ENCODE measurements around the gene PLPP2.

Gene PLPP2

GRCh38 chr19:291006-291521 lies at the start of gene PLPP2:
PLPP2 (minus strand) TSS chr19:291403; CDS start chr19:291336, 67 bp downstream.
- DNase-seq = no peak

DNA sequence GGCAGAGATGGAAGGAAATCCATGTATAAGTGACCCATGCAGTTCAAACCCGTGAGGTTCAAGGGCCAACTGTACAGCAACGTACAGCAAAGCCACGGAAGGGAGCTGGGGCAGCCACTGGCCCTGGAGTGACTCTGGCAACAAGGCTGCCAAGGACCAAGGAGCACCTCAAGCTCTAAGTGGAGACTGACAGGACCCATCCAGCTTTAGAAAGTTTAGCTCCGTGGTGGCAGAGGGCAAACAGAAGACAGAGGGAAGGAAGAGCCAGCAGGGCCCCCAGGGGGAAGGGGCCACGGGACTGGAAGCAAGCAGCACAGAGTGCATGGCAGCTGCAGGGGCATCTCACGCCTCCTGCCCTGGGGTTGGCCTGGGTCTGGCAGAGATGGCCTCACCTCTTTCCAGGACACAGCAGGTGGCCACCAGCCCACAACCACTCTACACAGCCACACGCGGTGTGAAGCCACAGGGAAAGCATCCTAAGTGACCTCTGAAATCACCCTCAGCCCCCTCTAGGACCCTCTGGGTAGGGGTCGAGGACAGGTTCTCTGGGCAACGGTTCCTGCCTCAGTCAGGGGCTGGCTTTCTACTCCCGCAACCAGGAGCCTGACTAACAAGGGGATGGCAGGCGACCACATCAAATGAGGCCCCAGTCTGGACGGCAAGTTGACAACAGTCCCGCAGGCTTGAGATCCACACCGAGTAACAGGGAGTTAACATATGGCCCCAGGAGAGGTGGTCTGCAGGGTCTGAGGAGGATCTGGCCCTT lies 49.6 kb upstream of the PLPP2 start:
- no peak for DNase-seq

DNA sequence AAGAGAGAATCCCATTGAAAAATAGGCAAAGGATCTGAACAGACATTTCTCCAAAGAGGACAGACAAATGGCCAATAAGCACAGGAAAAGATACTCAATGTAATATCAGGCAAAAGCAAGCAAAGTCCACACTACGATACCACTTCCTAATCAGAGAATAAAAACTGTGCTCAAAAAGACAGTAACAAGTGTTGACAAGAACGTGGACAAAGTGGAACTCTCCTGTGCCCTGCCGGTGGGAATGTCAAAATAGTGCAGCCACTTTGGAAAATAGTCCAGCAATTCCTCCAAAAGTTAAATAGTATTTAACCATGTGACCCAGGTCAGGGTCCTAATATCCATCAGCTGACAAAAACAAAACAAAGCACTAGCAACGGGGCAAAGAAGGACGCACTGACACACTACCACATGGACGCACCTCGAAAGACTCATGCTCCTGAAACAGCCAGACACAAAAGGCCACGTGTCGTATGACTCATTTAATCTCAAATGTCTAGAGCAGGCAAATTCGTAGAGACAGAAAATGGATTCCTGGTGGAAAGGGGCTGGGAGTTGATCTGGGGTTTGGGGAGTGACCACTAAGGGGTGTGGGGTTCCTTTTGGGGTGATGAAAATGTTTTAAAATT lies 48.2 kb upstream of the PLPP2 start:
- DNase-seq = no peak

- DNase-seq = no peak
These were observed 47.2 kb upstream of the PLPP2 start for GRCh38 chr19:338421-338820.

DNA sequence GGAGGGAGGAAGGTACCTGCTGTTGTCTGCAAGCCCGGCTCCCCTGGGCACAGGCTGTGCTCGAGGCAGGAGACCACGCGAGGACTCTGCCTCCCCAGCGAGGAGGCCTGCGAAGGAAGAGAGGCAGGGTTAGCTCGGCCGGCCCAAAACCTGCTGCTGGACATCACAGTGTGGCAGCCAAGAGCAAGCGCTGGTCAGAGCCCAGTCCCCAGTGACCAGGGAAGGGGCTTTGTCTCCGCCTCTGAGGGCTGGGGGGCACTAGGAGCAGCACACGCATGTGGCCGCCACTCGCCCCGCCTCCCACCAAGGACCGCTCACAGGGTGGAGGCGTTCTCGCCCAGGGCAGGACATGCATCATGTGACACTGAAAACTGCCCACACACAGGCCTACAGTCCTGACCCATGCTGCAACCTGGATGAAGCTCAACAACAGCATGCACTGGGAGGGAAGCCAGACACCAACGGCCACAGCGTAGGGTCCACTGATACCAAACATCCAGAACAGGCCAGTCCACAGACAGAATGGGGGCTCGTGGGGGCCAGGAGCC lies 44.9 kb upstream of the PLPP2 start:
- DNase-seq = no peak

- DNase-seq = no peak
These were observed 44.4 kb upstream of the PLPP2 start for GRCh38 chr19:335486-336066.

DNA sequence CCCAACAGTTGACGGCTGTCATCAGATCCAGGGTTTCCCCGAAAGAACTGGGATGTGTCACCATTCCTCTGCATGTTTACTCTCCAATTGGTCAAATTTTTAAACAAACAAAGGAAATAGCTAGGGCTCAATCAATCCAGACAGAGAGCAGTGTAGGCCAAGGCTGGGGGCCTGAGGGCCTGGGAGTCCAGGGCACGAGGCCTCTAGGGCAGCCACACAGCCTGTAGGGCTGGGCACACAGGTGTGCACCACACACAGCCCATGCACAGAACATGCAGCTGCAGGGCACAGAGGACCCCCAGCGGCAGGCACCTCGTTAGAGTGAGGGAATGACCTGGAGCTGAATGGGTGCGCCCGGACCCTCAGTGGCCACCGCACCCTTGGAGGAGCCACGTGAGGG lies 43.9 kb upstream of the PLPP2 start:
- no peak for DNase-seq

DNA sequence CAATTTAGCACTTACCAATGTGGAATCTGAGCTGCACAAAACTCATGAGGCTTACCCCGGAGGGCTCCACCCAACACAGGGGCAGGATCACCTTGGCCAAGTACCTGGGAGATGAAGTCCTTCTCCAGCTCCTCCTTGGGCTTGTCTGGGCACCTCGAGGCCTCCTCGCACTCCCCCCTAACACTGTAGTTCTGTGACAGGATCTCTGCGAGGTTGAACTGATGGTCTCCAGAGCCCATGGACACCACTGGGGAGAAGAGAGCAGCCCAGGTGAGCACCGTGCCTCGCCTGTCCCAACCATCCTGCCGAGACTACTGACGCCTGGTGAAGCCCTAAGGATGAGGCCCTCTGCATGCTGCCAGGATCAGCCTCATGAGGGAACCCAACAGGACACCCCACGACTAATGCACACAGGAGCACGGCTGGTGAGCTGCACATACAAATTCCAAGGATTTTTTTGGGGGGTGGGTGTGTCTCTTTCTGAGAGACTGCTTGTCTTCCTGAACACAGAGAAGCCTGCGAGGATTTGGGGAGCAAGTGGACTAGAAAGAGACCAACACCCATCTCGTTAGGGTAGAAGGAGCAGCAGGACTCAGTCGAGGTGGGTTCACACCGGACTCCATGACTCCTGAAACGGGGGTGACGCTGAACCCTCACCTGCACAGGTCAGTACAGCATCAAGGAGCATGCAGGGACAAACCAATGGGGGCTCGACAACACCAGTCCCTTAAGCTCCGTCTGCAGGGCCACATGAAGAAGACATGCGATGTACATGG lies 43.3 kb upstream of the PLPP2 start:
- DNase-seq = no peak

- no peak for DNase-seq
These were observed 39.3 kb upstream of the PLPP2 start for GRCh38 chr19:330503-330902.

- DNase-seq = no peak
These were observed 38.7 kb upstream of the PLPP2 start for GRCh38 chr19:329876-330275.

- DNase-seq = no peak
These were observed 36.9 kb upstream of the PLPP2 start for GRCh38 chr19:328025-328505.

DNA sequence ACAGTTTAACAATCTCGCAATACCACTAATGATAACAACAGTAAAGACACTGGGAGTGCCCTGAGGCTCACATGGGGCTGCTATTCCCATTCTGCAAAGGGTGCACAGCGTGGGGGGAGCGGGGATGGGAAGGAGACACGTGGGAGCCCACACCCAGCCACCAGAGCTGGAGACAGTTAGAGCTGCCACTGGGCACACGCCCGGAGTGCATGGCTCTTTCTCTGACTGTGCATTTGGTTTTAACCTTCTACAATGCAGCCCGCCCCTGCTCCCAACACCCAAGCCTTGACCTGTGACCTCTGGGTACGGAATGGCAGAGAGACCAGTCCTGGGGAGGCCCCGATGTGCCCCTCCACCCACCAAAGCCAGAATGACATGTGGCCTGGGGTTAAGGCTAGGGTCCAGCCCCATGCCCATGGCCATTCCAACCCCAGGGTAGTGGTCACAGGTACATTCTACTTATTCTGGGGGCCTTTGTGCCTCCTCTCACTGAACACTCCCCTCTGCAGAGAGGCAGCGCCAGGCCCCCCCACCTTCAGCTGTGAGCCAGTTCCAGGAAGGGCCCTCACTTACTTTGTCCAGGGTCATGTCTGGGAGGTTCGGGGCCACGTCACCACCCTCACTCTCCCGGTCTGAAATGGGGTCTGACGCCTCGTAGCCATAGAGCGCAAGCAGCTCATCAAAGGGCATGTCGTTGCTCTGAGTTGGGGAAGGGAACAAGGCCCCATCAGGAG lies 36.3 kb upstream of the PLPP2 start:
- no peak for DNase-seq

GRCh38 chr19:326871-327270 lies 35.7 kb upstream of the PLPP2 start:
- DNase-seq = no peak

DNA sequence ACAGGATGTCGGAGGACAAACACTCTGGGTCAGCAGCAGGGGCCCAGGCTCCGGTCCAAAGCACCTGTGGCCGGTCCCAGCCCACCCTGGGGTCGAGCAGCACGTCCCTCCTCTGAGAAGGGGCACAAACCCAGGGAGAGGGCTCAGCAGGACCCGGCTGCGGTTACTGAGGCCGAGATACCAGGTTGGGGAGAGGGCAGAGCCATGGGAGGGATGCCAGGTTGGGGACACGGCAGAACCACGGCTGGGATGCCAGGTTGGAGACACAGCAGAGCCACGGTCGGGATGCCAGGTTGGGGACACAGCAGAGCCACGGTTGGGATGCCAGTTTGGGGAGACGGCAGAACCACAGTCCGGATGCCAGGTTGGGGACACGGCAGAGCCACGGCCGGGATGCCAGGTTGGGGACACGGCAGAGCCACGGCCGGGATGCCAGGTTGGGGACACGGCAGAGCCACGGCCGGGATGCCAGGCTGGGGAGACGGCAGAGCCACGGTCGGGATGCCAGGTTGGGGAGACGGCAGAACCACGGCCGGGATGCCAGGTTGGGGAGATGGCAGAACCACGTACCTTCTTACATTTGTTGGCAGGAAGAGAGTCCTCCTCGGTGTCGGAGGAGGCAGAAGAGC lies 34.8 kb upstream of the PLPP2 start:
- no peak for DNase-seq

DNA sequence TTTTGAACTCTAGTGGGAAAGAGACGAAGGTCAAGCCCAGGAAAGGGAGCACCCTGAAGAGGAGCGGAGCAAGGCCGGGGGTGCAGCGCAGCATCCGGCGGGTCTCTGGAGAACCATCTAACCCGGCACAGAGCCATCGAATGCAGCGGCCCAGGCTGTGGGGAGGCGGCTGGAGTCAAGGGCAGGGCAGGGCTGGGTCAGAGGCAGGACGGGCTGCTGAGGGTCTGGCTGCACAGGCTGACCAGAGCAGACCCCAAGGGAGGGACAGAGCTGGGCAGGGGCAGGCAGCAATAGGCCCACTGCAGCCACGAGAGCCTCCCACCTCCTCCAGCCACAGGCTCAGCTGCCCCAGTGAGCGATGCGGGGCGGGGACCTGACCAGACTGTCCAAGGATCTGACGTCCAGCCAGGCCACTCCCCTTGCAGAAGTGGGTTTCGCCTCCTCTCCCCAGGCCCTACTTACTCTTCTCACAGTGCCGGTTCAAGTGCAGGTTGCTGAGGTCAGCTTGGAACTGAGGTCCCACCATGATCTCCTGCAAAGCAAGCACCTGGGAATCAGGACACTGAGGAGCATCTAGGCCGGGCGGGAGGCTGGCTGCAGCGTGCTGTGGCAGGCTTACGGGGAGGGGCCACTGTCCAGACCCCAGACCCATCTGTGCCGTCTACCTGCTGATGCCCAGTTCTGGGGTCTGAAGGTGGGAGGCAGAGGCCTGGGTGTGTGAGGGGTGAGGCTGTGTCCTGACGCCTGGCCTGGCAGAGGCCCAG lies 34.2 kb upstream of the PLPP2 start:
- DNase-seq = no peak

- DNase-seq = no peak
These were observed 33.5 kb upstream of the PLPP2 start for GRCh38 chr19:324716-325115.

GRCh38 chr19:322616-323015 lies 31.4 kb upstream of the PLPP2 start:
- DNase-seq = no peak

GRCh38 chr19:318509-318774 lies 27.2 kb upstream of the PLPP2 start:
- no peak for DNase-seq

DNA sequence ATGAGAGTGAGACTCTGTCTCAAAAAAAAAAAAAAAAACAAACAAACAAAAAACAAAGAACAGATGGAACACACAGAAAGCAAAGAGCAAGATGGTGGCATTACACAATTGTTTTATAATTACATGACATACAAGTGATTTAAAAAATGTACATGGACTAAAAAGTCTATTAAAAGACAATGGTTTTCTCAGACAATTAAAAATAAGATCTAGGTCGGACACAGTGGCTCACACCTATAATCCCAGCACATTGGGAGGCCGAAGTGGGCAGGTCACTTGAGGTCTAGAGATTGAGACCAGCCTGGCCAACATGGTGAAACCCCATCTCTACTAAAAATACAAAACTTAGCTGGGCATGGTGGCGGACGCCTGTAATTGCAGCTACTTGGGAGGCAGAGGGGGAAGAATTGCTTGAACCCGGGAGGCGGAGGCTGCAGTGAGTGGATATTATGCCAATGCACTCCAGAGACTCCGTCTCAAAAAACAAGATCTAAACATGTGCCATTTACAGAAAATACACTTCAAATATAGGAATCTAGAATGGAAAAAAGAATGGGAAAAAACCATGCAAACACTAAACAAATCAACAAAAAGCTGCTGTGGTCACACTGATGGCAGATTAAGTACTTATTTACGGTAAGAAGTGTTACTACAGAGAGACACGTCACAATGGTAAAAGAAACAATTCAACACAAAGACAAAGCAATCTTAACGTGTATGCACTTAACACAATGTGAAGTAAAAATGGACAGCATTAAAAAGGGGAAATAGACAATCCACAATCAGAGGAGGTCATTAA lies 26.7 kb upstream of the PLPP2 start:
- no peak for DNase-seq

DNA sequence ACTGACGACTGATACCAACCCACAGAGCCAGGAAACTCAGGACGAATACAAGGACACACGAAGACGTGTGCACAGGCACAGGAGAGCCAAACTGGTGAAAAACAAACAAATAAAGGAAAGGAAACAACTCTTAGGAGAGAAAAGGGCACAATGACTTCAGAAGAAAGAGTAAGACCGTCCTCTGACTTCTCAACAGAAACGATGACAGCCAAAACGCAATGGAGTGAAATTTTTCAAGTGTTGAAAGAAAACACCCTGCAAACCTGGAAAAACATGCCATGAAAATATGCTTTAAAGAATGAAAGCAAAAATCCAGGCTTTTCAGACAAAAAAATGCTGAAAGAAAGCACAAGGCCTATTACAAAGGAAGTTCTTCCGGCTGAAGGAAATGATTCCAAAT lies 24.6 kb upstream of the PLPP2 start:
- no peak for DNase-seq
